Testis (tissue), 2 donors: ENCODE data around the gene FYB1.

Experiments
- POLR2A ChIP-seq: fragments of 450-650 bp; IDR thresholded peaks from one replicate; pipeline ENCODE4 v1.6.1; 2017; ENCODE audit warnings: antibody characterized with exemption, mild to moderate bottlenecking, moderate library complexity
- TF ChIP-seq, protein P1 (sequence below), 3 experiments: fragments of 450-650 bp in 2 of 3; fragments of 200-600 bp in 1 of 3; sonication (generic) in 1 of 3; IDR thresholded peaks; one replicate each; pipeline ENCODE4 v1.5.1; 2016 to 2019; ENCODE audit warnings: antibody characterized with exemption in 3 of 3, mild to moderate bottlenecking in 2 of 3, moderate library complexity in 1 of 3

DNA sequence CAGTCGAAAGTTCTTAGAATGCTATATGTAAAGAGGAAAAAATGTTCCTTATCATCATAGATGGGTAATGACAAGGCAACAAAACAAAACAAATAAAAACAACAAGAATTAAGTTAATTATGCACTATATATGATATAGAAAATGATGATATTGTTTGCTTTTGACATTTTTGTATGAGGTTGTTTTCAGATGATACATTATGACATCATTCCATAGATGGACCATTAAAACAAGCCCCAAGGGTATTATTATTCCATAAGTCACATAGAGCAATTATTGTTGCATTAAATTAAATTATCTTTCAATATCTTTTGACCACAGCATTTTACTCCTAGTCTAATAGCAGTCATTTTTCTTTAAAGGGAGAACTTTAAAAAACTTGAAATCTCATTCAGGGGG, 88.6 kb downstream of the FYB1 start:
- TF ChIP-seq, protein P1, sequence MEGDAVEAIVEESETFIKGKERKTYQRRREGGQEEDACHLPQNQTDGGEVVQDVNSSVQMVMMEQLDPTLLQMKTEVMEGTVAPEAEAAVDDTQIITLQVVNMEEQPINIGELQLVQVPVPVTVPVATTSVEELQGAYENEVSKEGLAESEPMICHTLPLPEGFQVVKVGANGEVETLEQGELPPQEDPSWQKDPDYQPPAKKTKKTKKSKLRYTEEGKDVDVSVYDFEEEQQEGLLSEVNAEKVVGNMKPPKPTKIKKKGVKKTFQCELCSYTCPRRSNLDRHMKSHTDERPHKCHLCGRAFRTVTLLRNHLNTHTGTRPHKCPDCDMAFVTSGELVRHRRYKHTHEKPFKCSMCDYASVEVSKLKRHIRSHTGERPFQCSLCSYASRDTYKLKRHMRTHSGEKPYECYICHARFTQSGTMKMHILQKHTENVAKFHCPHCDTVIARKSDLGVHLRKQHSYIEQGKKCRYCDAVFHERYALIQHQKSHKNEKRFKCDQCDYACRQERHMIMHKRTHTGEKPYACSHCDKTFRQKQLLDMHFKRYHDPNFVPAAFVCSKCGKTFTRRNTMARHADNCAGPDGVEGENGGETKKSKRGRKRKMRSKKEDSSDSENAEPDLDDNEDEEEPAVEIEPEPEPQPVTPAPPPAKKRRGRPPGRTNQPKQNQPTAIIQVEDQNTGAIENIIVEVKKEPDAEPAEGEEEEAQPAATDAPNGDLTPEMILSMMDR (IDR thresholded peaks at IDR 0.05), result no peak
- TF ChIP-seq POLR2A, result no peak
